Loucy (cell line): ENCODE results near the gene SPTLC3.

ENCODE experiments used
- H2AFZ ChIP-seq: fragments of 200-600 bp; sonication (generic); 2 replicates; pipeline ENCODE4 v1.6.0; 2016; ENCODE audit warnings: antibody characterized with exemption, mild to moderate bottlenecking, low read length, moderate library complexity
- H3F3A ChIP-seq: fragments of 200-600 bp; 2 replicates; pipeline ENCODE4 v1.6.0; 2016; ENCODE audit warnings: antibody characterized with exemption, low read depth, mild to moderate bottlenecking
- H3K27me3 ChIP-seq: fragments of 200-600 bp; sonication (generic); 2 replicates; pipeline ENCODE4 v1.6.1; 2014; ENCODE audit warnings: low read length, mild to moderate bottlenecking; ENCODE audit not compliant: insufficient read depth, poor library complexity, severe bottlenecking
- H3K36me3 ChIP-seq: fragments of 200-600 bp; sonication (generic); 2 replicates; pipeline ENCODE4 v1.6.1; 2016; ENCODE audit warnings: low read length; ENCODE audit not compliant: insufficient read depth
- H3K4me1 ChIP-seq: fragments of 200-600 bp; sonication (generic); 2 replicates; pipeline ENCODE4 v1.5.1; 2014; ENCODE audit warnings: low read length, mild to moderate bottlenecking; ENCODE audit not compliant: insufficient read depth, poor library complexity, severe bottlenecking
- H3K4me2 ChIP-seq: fragments of 200-600 bp; sonication (generic); 2 replicates; pipeline ENCODE4 v1.6.0; 2014; ENCODE audit warnings: antibody characterized with exemption, low read length, low read depth, mild to moderate bottlenecking; ENCODE audit not compliant: poor library complexity, severe bottlenecking
- H3K4me3 ChIP-seq: fragments of 200-600 bp; sonication (generic); 2 replicates; pipeline ENCODE4 v1.5.1; 2014; ENCODE audit warnings: low read length, mild to moderate bottlenecking, mixed read lengths; ENCODE audit not compliant: poor library complexity, severe bottlenecking
- H3K79me2 ChIP-seq: fragments of 200-600 bp; sonication (generic); 2 replicates; pipeline ENCODE4 v1.6.1; 2014; ENCODE audit warnings: low read length; ENCODE audit not compliant: insufficient read depth
- H3K9ac ChIP-seq: fragments of 200-600 bp; sonication (generic); 2 replicates; pipeline ENCODE4 v1.6.0; 2014; ENCODE audit warnings: mild to moderate bottlenecking, low read depth, low read length, moderate library complexity; ENCODE audit not compliant: poor library complexity, severe bottlenecking
- H3K9me2 ChIP-seq: fragments of 200-600 bp; sonication (generic); replicated peaks from 2 replicates; pipeline ENCODE4 v1.6.1; 2016; ENCODE audit warnings: low read depth, low read length, mixed read lengths
- H3K9me3 ChIP-seq: fragments of 200-600 bp; sonication (generic); 2 replicates; pipeline ENCODE4 v1.6.1; 2014; ENCODE audit warnings: mild to moderate bottlenecking, antibody characterized with exemption, low read length, low read depth; ENCODE audit not compliant: insufficient read depth
- H4K20me1 ChIP-seq: fragments of 200-600 bp; sonication (generic); 2 replicates; pipeline ENCODE4 v1.6.0; 2014; ENCODE audit warnings: antibody characterized with exemption, low read length, mild to moderate bottlenecking; ENCODE audit not compliant: insufficient read depth, poor library complexity, severe bottlenecking
- EZH2phosphoT487 ChIP-seq: fragments of 200-600 bp; IDR thresholded peaks from 2 replicates; pipeline ENCODE4 v1.6.1; 2018; ENCODE audit warnings: antibody characterized with exemption, mild to moderate bottlenecking, moderate library complexity, borderline replicate concordance
- TF ChIP-seq, protein P1 (sequence below): fragments of 200-600 bp; sonication (generic); conservative IDR thresholded peaks from 2 replicates; pipeline ENCODE4 v1.5.1; 2014; ENCODE audit warnings: mild to moderate bottlenecking, antibody characterized with exemption, low read length

SPTLC3 gene

DNA sequence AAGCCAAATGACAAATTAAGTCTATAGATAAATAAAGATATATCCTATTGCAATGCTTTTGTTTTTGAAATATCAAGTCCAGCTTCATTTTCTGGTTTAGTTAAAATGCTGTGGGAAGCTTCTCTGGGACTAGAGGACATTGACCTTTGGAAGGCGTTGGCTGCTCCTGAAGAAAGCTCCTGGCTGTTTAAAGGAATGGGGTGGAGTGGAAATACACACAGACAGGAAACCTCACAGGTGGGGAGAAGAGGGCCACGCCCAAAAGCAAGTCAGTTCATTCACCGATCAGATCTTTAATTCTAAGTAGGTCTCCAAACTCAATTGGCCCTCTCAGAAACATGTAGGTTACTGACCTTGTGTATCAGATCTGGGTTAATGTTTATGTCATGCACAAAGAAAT, 59.6 kb downstream of the SPTLC3 start:
- no peak overlapping the region for H3K4me2 ChIP-seq
- no peaks in the 10 kb centered on the region for H3K79me2 ChIP-seq
- no peaks in the 10 kb centered on the region for H3K9me2 ChIP-seq
- no peaks in the 10 kb centered on the region for H4K20me1 ChIP-seq
- H3K9ac ChIP-seq, result no peak overlapping the region
- no peaks in the 10 kb centered on the region for H3F3A ChIP-seq
- no peak overlapping the region for H2AFZ ChIP-seq
- no peaks in the 10 kb centered on the region for H3K36me3 ChIP-seq
- no peaks in the 10 kb centered on the region for H3K27me3 ChIP-seq
- no peaks in the 10 kb centered on the region for H3K4me1 ChIP-seq
- no peak overlapping the region for H3K4me3 ChIP-seq
- no peaks in the 10 kb centered on the region for H3K9me3 ChIP-seq
- no peak for TF ChIP-seq EZH2phosphoT487
- TF ChIP-seq, protein P1, sequence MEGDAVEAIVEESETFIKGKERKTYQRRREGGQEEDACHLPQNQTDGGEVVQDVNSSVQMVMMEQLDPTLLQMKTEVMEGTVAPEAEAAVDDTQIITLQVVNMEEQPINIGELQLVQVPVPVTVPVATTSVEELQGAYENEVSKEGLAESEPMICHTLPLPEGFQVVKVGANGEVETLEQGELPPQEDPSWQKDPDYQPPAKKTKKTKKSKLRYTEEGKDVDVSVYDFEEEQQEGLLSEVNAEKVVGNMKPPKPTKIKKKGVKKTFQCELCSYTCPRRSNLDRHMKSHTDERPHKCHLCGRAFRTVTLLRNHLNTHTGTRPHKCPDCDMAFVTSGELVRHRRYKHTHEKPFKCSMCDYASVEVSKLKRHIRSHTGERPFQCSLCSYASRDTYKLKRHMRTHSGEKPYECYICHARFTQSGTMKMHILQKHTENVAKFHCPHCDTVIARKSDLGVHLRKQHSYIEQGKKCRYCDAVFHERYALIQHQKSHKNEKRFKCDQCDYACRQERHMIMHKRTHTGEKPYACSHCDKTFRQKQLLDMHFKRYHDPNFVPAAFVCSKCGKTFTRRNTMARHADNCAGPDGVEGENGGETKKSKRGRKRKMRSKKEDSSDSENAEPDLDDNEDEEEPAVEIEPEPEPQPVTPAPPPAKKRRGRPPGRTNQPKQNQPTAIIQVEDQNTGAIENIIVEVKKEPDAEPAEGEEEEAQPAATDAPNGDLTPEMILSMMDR, result no peak

DNA sequence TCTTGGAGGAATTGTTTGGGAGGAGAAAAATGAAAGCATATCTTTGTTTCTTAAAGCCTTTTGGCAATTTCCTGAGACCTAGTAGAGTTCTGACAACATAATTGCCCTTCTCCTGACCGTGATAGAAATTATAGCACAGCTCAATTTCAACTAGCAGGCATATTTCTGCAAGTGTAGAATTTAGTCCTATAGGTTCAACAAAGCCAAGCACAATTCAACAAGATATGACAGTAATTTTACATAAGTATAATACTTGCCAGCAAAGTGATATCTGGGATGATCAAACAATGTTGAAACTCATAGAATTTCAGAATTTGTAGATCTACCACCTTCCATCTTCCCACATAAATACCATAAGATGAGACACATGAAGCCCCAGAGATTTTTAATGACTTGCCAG, 73.1 kb downstream of the SPTLC3 start:
- TF ChIP-seq, protein P1, result no peak
- no peak for TF ChIP-seq EZH2phosphoT487
- Histone ChIP-seq H3K9ac (no peak overlapping the region), H3F3A (no peaks in the 10 kb centered on the region)

DNA sequence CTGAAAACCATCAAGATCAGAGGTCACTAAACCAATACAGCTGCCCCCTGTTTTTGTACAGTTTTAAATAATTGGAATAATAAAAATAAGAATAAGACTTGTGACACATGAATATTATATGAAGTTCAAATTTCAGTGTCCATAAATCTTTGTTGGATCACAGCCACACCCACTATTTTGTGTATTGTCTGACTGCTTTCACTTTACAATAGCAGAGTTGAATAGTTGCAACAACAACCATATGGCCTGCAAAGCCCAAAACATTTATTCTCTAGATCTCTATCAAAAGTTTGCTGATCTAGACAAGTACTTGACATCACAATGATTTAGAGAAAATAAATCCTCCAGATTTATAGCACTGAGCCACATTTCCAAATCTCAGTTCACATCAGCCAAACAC, 73.6 kb downstream of the SPTLC3 start:
- H3K9me2 ChIP-seq, result no peaks in the 10 kb centered on the region
- no peaks in the 10 kb centered on the region for H3K27me3 ChIP-seq
- no peak overlapping the region for H3K9ac ChIP-seq
- H4K20me1 ChIP-seq, result no peaks in the 10 kb centered on the region
- TF ChIP-seq, protein P1, result no peak
- no peak for TF ChIP-seq EZH2phosphoT487
- H3K4me2 ChIP-seq, result no peak overlapping the region
- H3F3A ChIP-seq, result no peaks in the 10 kb centered on the region
- H3K4me3 ChIP-seq, result no peak overlapping the region
- H3K36me3 ChIP-seq, result no peaks in the 10 kb centered on the region
- no peaks in the 10 kb centered on the region for H3K79me2 ChIP-seq
- no peak overlapping the region for H2AFZ ChIP-seq
- no peaks in the 10 kb centered on the region for H3K4me1 ChIP-seq
- no peaks in the 10 kb centered on the region for H3K9me3 ChIP-seq

More for the DNA sequence above, 73.1 kb downstream of the SPTLC3 start:
- Histone ChIP-seq H3K4me3 (no peak overlapping the region), H3K4me1 (no peaks in the 10 kb centered on the region), H3K36me3 (no peaks in the 10 kb centered on the region), H3K27me3 (no peaks in the 10 kb centered on the region), H3K79me2 (no peaks in the 10 kb centered on the region), H4K20me1 (no peaks in the 10 kb centered on the region), H2AFZ (no peak overlapping the region), H3K4me2 (no peak overlapping the region), H3K9me3 (no peaks in the 10 kb centered on the region), H3K9me2 (no peaks in the 10 kb centered on the region)
